NCI-H1417 (cell line): Measurements from ENCODE around the gene LDHAL6A.
A peak's percentile ranks its signal among the peaks of the same experiment; 100 is the strongest.

Experiments
- DNase-seq, 3 experiments: peaks; one replicate each; lab custom pipeline; 2025; lab: John Stamatoyannopoulos, UW

LDHAL6A gene

GRCh38 chr11:18490736-18491485 lies 35.3 kb downstream of the LDHAL6A start:
- DNase-seq: no peak

DNA sequence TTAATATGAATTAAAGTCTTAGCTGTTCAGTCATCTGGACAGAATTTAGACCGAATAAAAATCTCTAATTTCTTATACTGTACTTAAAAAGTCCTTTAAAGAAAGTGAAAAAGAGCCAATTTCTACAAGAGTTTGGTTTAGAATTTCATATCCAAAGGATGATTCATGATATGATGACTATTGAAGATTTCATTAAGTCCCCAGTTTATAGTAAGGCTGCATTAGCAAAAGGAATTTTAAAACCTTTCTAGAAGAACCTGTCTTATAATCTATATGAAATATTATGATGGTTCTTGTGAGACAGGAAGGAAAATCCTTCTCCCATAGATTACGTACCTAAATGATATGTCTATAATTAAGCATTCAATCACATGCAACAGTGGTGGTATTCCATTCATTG lies 36.3 kb downstream of the LDHAL6A start:
- no peak for DNase-seq

DNA sequence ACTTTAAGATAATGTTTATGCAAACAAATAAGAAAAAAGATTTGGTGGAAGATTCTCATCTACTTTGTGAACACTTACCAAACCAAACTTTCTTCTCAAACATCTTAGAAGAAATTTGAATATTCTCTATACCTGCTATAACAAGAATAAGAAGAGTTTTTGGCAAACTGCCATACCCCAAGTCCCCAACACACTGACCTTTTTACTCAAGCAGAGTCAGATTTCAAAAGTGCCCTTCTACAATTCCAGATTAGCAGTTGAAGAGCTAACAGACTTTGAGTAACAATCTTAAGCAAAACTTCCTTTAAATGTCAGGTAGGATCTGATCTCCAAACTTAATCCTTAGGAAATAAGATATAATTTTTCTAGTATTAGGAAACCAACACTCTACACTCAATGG lies 37.2 kb downstream of the LDHAL6A start:
- no peak for DNase-seq

- DNase-seq: no peak
These were observed 37.7 kb downstream of the LDHAL6A start for GRCh38 chr11:18493310-18493709.

DNA sequence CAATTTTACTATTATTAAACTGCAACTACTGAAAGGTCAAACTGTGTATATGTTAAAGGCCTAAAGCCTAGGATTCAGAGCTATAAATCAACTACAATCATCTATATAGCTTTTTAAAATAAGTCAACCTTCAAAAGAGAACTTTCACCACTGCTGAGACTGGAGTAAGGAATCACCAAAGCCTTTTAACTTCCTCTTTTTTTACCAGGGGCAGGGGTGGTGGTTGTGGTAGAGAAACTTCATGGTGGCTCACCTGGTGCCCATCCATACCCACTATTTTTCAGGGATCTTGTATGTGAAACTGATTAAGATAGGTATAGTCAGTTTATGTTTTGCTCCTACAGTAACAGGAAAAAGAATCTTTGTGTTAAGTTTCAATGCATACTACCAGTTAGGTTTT lies 39.6 kb downstream of the LDHAL6A start:
- no peak for DNase-seq

DNA sequence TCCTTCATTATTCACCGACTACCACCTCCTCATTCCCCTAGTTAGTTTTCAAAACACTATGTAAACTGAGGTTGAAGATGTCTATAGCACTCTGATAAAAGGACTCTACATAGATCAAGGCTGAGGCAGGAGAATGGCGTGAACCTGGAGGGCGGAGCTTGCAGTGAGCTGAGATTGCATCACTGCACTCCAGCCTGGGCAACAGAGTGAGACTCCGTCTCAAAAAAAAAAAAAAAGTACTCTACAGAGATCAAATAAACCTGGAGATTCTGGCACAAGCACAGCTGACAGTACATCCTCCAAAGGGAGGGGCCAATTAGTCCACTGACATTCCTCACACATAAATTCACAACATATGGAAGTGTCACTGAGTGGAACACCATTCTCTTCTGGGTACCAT lies 40.0 kb downstream of the LDHAL6A start:
- DNase-seq: no peak

- no peak for DNase-seq
These were observed 42.4 kb downstream of the LDHAL6A start for GRCh38 chr11:18498039-18498438.

DNA sequence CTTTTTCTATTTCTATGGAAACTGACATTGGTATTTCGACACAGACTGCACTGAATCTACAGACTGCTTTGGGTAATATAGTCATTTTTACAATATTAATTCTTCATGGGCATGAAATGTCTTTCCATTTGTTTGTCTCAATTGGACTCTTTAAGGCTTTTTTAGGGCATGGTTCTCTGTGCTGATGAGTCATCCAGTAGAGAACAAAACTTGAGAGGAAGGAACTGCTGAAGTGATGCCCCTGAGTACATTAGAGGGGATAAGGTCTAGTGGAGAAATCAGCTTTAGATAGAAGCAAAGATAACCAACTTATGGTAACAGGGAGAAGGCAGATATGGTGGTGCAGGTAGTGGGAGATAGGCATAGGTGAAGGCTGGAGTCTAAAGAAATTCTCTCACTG lies 46.0 kb downstream of the LDHAL6A start:
- DNase-seq: no peak

DNA sequence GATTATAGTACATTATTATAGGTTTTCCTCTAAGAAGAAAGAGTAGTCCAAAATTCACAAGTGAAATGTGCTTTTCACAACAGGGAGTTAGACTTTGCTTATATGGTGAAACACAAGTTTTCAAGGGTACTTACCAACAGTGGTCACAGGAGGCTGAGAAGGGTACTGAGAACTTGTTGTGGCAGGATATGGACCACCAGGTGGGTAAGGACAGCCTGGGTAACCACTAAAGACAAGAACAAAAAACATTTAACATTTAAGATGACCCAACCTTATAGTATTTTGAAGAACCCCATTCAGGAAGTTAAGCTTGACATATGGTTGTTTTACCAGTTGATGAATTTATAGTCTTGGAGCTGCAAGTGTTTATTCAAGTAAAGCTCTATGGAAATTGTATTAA lies 46.7 kb downstream of the LDHAL6A start:
- no peak for DNase-seq

- no peak for DNase-seq
These were observed 65.5 kb downstream of the LDHAL6A start for GRCh38 chr11:18521122-18521521.

- DNase-seq: no peak
These were observed 66.7 kb downstream of the LDHAL6A start for GRCh38 chr11:18522388-18522787.

DNA sequence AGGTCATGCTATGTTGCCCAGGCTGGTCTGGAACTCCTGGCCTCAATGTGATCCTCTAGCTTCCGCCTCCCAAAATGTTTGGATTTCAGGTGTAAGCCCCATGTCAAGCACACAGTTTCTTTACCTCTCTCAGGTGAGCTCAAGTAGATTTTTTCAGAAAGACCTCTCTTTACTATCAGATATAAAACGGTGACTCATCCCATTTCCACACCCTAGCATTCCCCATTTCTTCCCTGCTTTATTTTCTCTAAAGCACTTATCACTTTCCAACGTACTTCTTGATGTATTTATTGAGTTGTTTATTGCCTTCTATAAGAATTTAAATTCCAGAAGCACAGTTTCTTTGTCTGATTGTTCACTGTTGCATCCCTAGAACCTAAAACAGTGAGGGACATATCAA lies 67.4 kb downstream of the LDHAL6A start:
- no peak for DNase-seq

GRCh38 chr11:18524248-18524647 lies 68.6 kb downstream of the LDHAL6A start:
- DNase-seq: no peak

DNA sequence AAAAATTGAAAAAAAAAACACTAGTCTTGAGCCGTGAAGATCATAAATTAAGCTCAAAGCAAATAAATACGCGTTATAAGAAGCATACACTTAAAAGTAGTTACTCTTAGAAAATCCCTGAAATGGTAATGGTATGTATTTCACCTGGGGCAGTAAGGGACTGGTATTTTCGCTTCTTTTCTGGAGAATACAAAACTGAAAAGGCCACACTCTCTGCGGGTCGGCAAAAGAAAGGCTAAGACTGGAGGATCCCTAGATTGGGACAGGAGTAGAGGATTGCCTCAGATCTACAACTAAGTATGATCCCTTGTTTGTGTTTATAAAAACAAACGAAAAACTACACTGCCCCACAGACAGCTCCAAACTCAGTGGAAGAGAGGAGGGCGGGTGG lies 70.5 kb downstream of the LDHAL6A start:
- no peak for DNase-seq

GRCh38 chr11:18526521-18527296 lies 71.1 kb downstream of the LDHAL6A start, which contains the start of gene TSG101:
TSG101 (minus strand) TSS chr11:18526942; CDS start chr11:18526816, 126 bp downstream.
- peak; percentile 93 to 95 (median 93) for DNase-seq

GRCh38 chr11:18527512-18527911 lies 71.9 kb downstream of the LDHAL6A start:
- DNase-seq: no peak
